HUDEP-2 (cell line): Measurements from ENCODE around the gene CCR5AS.

Experiments used
- DNase-seq, 76 experiments: peaks; one replicate each; lab custom pipeline; 2025; ENCODE audit not compliant: unreplicated experiment in 76 of 76; lab: John Stamatoyannopoulos, UW

The CCR5AS gene

GRCh38 chr3:46321461-46322104 lies 85.3 kb downstream of the CCR5AS start:
- no peak for DNase-seq

DNA sequence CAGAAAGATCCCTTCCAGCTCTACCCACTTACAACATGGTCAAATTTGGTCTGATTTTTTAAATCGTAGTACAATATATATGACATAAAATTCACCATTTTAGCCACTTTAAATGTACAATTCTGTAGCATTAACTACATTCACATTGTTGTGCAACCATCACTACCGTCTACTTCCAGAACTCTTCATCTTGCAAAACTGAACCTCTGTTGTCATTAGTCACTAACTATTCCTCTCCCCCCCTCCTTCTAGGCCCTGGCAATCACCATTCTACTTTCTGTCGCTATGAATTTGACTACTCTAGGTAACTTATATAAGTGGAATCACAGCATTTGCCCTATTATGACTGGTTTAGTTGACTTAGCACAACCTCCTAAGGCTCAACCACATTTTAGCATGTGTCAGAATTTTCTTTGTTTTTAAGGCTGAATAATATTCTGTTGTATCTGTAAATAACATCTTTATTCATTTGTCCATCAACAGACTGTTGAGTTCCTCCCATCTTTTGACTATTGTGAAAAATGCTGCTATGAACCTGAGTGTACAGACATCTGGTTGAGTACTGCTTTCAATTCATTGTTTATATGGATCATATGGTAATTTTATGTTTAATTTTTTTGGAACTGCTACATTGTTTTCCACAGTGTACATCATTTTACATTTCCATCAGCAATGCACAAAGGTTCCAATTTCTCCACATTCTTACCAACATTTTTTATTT lies 88.5 kb downstream of the CCR5AS start:
- DNase-seq = no peak

DNA sequence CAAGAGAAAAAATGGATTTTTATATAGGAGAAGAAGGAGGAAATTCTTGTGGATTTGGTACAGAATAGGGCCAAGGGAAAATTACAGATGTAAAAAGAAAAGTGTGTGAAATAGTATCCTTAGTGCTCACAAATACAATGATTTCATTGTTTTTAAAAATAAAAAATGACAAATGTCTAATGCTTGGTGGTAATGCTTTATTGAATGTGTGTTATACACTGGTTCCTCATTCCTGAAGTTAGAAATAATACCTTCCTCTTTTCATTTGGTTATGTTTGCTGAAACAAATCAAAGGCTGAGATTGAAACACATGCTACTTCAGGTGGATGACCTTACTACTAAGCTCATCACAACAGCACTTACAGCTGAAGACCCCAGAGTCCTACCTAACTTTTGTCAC lies 90.7 kb downstream of the CCR5AS start:
- DNase-seq = no peak

DNA sequence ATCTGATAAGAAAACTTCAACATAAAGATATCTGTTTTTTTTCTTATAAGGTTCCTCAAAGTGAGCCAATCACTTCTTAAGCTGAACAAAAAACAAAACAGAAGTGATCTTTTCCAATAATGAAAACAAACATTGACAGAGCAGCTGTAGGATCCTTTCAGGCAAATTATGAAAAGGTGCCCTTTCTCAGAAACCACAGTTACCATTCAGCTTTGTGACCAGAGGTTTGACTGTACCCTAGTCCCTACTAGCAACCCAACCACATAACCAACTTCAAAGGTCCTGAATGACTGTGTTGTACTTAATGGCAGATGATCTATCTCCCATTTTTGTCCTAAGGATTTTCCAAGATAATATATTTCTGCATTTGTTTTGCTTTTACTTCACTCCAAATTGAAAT lies 92.3 kb downstream of the CCR5AS start:
- DNase-seq = no peak
